HG03469 (cell line): ENCODE results near the gene SLAMF9.

Experiments
- ATAC-seq: cut with Tn5 transposase; IDR thresholded peaks from one replicate; pipeline ENCODE4 v1.9.1; 2021; ENCODE audit warnings: mild to moderate bottlenecking, moderate library complexity, moderate number of reproducible peaks; ENCODE audit not compliant: unreplicated experiment

The SLAMF9 gene

GRCh38 chr1:159935305-159935704, 18.7 kb downstream of the SLAMF9 start:
- no peak for ATAC-seq

DNA sequence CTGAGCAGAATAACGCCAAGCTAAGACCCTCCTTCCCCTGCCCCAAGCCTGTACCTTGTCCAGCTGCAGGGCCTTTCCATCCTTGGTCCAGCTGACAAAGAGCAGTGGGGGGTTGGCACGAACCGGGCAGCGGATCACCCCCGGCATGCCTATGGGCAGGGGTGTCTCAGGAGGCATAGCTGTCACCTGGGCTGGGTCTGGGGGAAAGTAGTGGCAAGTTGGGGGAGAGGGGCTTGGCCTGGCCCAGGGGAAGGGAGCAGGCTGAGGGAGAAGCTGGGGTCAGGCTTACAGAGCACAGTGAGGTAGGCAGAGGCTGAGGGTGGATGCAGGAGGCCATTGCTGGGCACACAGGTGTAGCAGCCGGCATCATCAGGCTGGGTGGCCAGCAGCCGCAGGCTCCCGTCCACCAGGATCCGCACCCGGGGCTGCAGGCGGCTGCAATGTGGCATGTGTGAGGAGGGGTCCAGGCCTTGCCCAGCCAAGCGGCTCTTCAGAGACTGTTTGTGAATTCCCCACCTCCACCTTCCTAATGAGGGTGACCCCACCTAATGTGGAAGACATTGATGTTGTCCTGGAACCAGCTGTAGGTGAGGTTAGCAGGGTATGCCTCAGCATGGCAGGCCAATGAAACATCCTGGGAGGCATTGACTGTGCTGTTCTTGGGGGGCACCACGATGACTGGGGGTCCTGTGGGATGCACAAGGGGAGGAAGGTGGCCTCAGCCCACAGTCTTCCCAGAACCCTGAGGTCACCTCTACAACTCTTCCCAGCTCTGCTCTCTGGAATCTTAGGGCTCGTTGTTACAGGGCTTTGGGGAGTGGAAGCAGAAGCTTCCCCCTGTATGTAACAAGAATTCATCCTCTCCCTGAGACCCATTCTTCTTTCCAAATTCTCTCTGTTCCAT, 19.6 kb downstream of the SLAMF9 start:
- no peak for ATAC-seq

DNA sequence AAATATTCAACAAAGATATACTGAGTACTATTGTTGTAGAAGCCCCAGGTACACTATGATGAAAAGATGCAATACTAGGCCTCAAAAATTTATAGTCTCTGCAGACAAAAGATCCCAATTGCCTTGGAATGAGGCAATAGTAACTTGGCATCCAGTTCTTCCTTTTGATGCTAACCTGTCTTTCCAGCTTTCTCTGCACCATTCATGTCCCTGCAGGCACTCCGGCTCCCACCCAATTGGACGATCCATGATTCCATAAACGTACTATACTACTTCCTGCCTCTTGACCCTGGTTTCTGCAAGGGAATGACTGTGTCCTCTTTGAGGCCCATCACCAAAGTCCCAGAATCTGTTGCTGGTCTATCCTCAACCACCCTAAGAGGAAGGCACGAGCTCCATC, 20.7 kb downstream of the SLAMF9 start:
- ATAC-seq = no peak

DNA sequence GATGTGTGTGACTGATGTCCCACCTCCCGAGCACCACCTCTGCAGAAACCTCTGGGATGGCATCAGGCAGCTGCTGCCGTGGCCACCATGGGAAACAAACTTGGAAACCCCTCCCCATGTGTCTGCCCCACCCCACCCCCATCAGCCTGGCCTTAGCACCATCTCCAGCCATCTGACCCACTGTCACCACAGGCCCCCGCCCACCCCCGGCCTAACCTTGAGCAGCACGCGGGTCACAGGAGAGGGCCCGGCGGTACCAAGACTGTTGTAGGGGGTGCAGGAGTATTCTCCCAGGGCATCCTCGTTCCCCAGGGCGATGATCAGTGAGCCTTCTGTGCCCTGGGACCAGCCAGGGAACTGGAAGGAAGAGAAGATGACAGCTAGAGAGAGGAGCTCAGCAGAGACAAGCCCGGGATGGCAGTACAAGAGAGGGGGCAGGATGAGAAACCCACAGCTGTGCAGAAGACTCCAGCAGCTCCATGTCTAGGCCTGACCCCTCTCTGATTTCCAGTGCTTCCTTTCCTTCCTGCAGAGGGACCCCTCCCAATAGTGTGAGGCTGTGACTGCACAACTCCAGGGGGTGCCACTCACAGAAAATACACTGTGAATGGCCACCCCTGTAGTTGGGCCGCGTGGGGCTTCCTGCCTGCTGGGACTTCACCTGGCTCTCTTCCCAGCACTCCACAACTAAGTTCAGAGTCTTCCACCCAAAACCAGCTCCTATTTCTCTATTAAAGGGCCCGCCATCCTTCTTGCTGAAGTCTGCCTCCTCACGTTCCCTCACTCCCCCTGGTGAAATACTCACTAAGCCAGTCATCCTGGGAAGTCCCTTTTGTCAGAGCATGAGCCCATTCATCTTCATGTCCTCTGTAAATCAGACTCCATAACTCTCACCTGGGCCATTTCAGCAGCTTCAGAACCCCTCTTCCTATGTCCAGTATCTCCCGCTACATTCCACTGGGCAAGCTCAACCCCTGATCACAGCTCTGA, 21.4 kb downstream of the SLAMF9 start:
- no peak for ATAC-seq

DNA sequence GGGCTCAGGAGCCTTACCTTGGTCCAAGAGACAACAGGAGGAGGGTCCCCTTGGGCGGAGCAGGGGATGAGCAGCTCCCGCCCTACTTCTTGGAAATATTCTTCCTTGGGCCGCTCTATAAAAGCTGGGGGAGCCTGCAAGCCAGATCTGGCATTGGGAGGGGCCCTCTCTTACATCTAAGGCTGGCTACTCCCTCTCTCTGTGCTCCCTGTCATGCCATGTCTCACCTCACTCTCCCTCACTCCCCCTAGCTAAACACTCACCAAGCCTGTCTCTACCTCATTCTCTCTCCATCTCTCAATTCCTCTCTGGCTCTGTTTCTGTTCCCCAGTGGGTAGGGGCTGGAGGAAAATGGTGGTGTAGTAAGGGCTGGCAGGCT, 22.3 kb downstream of the SLAMF9 start:
- no peak for ATAC-seq

- ATAC-seq = no peak
These were observed 22.8 kb downstream of the SLAMF9 start for GRCh38 chr1:159931101-159931794.

- no peak for ATAC-seq
These were observed 23.4 kb downstream of the SLAMF9 start for GRCh38 chr1:159930634-159931033.

DNA sequence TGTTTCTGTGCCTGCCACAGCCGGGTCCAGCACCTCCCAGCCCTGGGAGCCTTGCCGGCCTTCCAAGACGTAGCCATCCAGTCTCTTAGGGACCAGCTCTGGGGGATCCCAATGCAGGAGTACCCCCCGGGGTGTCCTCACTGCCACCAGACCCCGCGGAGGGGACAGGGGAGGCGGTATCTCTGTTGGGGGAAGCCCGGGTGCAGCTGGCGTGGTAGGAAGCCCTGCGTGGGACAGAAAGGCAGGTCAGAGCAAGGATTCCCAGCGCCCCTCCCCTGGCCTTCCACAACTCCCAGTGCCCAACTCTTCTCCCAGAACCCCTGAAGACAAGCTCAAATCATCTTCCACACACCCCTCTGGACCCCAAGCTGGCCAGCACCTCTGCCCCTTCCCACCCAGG, 23.8 kb downstream of the SLAMF9 start:
- no peak for ATAC-seq

DNA sequence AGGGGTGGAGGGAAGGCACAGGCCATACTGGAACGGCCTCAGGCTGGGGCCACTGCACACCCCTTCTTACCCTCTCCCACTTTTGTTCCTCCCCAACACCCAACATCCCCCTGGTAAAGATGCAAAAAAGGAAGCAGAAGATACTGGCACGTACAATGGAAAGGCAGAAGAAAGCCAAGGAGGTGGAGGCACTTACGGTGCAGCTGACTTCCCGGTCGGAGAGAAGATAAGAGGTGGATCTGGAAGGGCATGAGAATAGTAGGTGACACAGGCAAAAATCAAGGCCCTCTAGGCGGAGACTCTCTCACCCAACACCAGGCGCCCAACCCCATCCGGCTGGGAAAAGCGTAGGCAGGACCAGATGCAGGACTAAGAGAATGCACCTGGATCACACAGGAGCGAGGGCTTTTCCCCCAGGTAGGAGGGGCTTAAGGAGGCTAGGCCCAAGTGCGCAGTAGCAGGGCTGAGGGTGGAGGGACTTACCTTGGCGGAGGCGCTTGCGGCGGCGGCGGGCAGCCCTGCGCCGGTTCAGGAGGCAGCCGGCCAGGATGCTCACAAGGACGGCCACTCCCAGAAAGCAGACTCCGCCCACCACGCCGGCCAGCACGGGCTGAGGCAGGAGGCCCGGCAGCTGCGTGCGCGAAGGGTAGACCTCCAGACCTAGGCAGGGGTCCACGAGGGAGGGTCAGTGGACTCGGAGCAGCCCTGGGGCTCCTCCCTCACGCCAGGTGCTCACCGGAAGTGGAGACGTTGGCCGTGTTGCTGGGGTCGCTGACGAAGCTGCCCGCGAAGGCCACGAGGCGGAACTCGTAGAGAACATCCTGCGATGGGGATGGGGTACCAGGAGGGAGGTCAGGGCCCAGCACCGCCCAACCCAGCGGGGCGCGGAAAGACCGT, 24.6 kb downstream of the SLAMF9 start:
- no peak for ATAC-seq

GRCh38 chr1:159928491-159929050, 25.5 kb downstream of the SLAMF9 start:
- no peak for ATAC-seq

DNA sequence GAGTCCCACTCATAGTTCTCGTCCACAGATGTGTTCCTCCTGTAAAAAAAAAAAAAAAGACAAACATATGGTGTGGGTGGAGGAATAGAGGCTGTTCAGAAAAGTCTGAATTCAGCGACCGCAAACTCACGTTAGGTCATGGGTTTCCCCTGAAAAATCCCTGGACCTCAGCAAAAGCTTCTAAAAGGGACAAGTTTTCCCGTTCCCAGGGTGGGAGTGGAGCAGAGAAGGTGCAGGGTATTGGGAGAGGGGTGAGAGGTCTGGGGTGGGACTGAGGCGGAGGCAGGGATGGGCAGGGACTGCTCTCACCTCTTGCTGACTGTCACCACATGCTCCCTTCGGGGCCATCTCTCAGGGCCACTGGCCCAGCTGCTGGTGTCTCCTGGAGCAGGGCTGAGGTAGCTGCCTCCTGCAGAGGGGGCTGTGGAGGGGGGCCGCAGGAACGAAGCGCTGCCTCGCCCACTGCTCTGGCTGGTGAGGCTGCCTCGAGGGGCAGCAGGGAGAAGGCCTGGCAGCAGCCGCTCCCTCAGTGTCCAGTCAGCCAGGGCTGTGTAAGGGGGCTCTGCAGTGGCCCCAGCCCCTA, 26.1 kb downstream of the SLAMF9 start:
- ATAC-seq = no peak

GRCh38 chr1:159927211-159927848, 26.7 kb downstream of the SLAMF9 start:
- ATAC-seq = no peak

GRCh38 chr1:159925719-159926078, 28.3 kb downstream of the SLAMF9 start:
- ATAC-seq = no peak

DNA sequence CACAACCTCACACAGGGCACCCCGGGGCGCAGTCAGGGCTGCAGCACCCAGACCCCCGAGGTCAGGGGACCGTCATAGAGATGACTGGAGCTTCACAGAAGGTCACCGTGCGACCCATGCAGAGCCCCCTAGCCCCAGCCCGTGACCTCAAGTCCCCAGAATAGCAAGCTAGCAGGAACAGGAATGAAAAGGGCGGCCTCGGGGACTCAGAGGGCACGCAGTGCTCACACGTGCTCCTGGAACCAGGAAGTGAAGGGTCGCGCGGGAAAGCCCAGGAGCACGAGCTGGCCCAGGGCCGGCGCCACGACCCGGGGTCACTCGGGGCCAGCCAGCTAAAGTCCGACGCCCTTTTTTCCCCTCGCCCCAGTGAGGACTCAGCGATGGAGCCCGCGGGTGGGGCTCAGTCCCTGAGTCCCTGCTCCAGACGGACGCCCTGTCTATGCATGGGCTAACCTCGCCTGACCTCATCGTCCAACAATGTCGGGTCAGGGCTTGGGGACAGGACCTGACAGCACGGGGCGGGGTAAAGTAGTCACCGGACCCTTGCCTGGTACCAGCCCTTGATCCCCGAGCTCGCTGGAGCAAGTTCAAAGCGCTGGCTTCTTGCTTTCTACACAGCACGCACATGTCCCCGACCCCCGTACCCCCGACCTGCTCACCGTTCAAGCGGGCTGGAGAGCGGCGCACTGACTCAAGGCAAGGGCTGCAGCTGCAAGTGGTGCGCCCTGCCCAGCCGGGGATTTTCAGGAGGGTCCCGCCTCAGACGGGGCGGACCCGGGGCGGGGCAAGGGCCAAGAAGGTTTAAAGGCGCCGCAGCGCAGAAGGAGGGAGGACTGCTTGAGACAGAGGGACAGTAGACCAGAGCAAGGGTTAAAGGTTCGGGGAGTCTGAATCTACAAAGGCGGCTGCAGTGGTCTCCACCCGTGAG, 29.0 kb downstream of the SLAMF9 start, which contains the start of gene TAGLN2:
Gene TAGLN2, minus strand, starts transcription at position 717 of the 928 bp plus-strand sequence. CDS start 4,998 bp downstream, outside the sequence.
- ATAC-seq = peak; percentile 53

DNA sequence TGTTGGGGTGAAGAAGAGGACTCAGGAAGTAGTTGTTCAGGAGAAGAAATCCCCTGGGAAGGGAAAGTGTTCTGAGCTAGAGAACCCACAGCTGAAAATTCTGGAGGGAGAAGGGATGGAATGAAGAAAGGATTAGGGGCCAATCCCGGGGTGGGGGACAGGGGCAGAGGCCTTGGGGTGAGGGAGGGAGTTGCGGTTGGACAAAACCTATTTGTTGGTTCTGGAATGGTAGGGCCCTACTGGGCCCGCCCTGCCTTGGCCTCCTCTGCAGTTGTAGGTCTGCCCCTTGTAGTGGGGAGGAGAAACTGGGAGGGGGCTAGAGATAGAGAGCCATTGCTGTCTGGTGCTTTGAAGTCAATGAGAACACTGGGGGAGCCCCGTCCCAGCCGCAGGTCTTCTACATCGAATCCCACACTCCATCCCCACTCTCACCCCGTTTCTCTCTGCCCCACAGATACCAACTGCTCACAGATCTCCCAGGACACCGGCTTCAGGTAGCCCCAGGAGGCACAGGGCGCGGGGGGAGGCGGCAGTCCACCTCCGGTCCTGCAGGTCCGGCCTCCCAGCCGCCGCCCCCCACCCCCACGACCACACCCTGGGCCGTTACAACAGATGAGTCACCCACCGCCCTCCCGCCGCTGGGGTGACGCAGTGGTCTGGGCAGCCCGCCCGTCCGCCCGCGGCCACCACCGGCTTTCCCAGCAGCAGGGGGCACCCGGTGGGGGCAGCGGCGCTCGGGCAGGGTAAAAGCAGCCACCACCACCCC, 29.8 kb downstream of the SLAMF9 start:
- ATAC-seq = no peak

GRCh38 chr1:159923203-159924024, 30.6 kb downstream of the SLAMF9 start:
- peak; percentile 23 for ATAC-seq
